NCI-H510A (cell line): ENCODE data around the gene FEM1C.
"Not testable (repeated sequence)": the region's sequence is repeated elsewhere in the genome, so short reads cannot be mapped to it uniquely, and the experiment has no call there.

Experiments used
- DNase-seq: peaks from one replicate; lab custom pipeline; 2025; lab: John Stamatoyannopoulos, UW

FEM1C gene

DNA sequence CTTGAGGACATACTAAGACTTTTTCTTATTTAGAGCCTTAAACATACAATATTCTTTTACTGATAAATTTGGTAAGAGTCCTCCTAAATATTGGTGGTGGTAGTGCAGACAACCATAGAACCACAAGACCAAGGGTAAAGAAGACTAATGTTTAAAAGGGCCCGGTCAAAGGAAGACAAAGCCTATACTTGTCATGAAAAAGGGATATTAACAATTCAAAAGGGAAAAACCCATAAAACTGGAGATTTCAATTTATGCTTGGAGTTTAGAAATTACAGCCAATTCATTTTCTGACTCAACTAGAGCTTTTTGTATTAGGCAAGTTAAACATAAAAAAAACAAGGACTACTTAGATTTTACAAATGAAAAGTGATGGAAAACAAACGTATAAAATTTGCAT, 24.4 kb downstream of the FEM1C start:
- DNase-seq, result no peak

DNA sequence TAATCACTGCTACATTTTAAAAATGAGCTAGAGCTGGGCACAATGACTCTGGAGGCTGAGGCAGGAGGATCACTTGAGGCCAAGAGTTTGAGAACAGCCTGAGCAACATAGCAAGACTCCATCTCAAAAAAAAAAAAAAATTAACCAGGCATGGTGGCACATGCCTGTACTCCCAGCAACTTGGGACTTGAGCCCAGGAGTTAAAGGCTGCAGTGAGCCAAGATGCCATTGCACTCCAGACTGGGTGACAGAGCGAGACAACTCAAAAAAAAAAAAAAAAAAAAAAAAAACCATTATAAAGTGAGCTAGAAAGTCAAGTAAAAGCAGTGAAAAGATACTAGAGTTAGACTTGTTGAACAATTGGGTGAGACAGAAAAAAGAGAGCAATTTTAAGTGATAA, 28.2 kb downstream of the FEM1C start:
- no peak for DNase-seq

DNA sequence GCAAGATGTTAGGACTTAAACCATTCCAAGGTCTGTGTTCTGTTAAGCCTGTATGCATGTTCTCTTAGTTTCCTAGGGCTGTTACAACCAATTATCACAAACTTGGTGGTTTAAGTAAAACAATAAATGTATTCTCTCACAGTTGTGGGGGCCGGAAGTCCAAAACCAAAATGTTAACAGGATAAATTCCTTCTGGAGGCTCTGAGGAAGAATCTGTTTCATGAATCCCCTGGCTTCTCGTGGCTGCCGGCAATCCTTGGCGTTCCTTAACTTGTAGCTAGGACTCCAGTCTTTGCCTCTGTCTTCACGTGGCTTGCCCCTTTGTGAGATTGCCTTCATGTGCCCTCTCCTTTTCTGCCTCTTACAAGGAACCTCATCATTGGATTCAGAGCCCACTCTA, 30.4 kb downstream of the FEM1C start:
- no peak for DNase-seq

DNA sequence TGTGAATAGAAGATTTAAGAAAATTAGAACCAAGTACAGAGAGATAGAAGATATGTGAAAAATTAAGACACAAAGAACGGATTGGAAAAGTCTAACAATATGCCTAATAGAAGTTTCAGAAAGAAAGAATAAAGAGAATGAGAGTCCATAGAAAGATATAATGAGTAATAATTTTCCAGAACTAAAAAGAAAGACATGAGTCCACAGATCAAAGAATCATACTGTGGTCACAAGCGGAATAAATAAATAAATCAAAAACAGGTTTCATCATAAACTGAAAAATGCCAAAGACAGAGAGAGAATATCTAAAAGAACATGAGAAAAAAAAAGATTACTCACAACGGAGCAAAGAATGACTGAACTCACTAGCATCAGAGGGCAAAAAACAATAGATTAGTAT, 32.9 kb downstream of the FEM1C start:
- DNase-seq, result no peak

DNA sequence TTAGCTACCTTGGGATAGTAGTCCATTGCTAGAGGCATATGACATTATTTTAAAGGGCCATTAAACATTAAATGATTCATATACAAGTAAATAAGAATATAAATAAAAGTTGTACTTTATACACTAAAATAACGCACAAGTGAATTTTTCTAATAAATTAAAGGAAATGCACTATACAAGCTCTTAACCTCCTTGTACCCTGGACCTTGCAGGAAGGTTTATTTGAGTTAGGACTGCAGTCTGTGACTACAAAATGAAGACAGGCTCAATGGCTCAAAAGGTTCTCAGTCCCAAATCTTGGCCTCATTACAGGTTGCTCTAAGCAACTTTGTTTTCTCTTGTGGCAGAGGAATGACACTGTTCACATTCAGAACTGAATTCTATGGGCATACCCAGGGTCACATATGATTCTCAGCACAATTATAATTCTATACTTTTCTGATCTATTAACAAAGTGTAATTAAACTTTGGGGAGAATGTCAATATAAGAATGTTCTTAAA, 34.4 kb downstream of the FEM1C start:
- no peak for DNase-seq

DNA sequence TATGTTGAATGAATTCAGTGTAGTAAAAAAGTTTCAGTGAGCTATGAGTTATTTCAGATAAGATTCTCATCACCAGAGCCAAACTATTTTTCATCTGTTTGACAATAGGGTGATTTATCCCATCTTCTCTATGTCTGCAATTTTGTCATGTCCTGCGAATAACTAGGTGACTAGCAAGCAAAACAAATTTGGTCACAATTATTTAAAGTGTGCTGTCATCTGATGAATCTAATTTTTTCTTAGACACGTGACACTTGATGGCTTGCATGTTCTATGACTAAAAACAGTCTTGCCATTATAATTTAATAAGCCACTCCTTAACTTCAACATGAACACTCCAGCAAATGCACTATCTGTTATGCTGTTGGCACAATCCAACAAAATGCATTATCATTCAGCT, 35.0 kb downstream of the FEM1C start:
- no peak for DNase-seq

DNA sequence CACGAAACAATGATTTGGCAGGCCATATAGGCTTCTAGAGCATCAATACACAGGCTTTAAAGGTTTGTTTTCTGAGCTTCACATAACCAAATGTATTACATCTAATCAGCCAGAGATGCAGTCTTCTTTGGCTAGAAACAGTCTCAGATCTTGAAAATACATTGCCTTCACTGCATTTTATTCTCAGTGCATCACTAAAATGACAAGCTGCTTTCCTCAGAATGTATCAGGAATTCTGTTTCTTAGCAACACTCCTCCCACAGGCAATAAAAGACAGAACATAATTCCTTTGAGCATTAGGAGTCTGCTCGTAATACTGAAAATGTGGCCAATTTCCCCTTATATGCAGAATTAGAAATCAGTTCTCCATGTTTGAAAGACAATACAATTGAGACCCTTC, 36.9 kb downstream of the FEM1C start:
- no peak for DNase-seq

DNA sequence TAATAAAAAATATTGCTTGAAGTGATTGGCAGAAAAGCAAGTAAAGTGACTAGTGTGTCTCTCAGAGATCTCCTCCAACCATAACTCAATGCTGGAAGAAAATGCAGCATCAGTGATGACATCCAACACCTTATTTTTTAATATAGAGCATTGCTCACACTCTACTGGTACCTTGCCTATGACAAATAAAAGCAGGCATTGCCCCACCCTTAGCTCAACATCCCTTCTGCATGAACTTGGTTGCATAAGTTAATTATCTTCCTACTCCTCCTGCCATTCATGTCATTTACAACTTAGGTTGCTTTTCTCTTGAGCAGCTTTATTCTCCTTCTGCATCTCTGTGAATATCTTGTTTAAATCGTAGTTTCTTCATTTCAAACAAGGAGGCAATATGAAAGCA, 41.2 kb downstream of the FEM1C start:
- DNase-seq, result no peak

DNA sequence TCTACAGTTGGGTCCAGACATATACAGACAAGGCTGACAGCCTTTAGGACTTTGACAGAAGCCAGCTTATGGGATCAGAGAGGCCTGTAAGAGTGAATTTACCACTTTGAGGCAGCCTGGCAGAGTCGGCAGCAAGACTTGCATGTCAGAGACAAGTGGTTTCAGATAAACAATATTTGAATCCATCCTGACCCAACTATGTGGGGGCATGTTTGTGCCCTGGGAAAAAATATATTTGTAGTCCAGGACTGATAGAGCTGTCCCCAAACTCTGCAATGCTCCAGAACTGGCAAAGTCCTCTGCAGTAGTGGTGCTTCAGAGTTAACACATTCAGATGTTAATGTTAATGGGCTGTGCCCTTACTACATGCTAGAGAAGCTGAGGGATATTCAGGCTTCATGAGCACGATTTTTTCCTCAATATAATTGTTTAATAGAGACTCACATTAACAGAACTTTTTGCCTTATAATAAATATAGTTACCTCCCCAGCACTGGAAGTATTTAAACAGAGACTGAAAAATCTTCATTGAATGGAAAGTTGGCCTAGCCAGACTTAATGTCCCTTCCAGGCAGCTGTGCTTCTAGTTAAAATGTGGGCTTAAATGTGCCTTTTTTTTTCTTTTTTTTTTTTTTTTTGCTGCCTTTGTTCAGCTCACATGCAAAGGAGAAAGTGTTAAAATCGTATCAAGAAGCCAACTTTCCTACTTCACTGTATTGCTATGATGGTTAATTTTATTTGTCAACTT, 42.9 kb downstream of the FEM1C start:
- no peak for DNase-seq

DNA sequence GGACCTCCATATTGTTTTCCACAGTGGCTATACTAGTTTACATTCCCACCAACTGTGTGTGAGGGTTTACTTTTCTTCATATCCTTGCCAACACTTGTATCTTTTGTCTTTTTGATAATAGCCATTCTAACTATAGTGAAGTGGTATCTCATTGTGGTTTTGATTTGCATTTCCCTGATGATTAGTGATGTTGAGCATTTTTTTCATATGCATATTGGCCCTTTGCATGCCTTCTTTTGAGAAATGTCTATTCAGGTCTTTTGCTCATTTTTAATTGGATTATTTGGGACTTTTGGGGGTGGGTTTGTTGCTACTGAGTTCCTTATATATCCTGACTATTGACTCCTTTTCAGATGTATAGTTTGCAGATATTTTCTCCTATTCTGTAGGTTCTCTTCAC, 44.4 kb downstream of the FEM1C start:
- DNase-seq, result no peak

DNA sequence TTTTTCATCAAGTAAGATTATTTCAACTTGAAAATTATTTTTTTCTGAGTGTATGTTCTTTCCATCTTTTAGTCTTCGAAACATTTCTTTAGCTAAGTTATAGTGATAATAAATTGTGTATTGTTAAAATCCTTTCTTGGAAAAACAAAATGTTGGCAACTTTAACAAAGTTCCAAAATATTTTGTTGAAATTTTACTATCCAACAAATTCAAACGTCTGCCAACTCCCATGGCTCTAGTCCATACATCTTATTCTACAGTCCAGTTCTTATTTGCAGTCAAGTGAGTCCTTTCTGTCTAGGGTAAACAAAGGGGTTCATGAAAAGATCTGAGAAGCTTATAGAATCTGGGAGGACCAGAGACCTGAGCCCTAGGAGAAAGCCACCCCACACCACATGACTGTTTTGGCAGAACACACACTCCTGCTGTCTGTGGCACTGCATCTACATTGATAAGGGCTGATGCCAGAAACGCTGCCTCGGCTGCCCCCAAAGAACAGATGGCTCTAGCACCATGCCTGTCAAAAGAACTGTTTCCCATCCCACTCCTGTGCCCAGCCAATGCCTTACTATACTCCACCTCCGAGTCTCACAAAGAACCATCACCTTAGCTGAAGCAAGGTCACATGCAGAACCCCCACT, 47.5 kb downstream of the FEM1C start:
- DNase-seq, result no peak

DNA sequence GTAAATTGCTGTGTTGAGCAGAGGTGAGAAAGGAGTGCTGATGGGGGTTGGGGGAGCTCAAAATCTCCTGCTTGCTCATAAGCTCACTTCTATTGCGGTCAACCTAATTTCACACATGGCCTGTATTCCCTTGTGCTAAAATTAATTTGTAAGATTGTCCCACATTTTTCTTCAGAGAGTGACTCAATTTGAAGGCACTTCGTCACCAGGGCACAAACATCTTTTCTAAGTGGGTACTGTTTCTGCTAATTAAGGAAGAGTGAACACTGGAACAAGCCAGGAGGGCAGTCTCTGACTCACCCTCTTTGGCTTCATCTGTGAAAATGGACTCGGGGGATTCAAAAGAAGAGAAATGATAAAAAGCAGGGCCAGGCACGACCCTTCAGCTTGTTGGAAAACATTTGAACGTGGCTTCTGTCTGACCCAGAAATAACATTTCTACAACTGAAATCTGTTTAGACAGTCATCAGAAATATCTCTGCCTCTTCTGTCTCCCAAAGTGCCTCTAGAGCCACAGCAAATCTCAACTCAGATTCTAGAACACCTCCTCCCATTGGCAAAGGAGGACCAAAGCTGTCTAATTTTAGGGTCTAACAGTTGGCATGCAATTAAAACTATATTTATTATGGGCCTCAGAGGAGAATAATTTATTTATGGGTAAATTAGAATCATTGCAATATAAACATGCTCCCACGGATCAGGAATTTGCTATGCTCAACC, 49.8 kb downstream of the FEM1C start:
- DNase-seq, result no peak

DNA sequence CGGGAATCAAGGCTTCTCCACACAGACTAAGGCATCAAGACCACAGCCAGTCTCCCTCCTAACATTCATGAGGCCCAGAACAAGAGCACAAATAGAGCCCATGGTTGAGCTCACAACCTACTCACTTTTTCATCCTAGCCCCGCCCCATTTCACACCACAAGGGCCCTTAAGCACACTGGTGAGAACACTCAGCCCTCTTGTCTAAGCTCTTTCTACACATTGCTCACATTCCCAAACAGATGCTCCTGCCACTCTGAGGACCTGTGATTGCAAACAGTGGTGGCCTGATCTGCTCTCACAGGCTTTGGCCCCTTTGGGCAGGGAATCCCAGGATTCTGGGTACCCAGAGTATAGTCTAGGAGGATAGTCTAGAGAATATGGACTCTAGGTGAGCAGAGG, 54.0 kb downstream of the FEM1C start:
- DNase-seq, result peak; percentile 9

DNA sequence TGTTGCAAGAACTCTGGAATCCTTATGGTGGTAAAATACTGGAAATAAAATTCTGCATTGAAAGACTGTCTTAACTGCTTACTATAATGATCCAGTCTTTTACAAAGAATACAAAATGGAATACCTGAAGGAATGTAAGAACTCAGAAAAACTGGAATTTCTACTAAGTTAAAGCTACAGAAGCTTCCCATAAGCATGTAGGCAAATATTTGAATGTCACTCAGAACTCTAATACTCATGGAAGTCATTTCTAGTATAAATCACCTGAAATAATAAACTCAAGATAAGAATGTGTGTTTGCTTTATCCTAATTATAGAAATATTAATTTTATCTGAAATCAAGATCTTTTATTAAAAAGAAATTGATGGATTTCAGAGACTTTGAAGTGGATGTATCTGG, 54.8 kb downstream of the FEM1C start:
- DNase-seq, result no peak

DNA sequence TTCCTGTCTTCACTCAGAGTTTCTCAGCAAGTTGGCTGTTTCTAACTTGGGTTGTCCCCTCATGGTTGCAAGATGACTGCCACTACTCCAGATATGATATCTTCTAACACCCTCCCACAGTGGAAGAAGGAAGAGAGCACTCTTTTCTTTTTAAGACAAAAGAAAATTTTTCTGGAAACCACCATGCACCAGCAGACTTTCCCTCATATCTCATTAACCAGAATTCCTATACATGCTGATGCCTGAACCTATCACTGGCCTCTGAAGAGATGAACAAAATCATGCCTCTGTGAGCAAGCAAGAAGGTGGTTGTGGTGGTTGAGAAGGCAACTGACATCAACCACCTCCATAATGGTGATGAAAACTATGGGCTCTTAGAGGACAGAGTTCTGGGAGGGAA, 56.8 kb downstream of the FEM1C start:
- no peak for DNase-seq

DNA sequence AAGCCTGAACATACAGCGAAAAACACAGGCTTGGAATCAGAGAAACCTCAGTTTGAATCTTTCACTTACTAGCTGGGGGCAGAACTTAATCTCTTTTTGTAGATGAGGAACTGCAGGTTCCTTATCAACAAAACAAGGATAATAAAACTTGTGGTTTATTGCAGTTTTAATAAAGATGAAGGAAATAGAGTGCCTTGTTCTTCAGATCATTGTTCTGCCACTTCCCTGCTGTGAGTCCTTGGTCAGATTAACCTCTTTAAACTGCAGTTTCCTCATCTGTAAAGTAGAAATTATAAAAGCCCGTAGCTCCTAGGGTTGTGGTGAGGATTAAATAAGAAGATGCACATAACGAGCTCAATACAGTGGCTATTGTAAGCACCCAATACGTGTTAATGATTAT, 57.4 kb downstream of the FEM1C start:
- DNase-seq, result no peak

DNA sequence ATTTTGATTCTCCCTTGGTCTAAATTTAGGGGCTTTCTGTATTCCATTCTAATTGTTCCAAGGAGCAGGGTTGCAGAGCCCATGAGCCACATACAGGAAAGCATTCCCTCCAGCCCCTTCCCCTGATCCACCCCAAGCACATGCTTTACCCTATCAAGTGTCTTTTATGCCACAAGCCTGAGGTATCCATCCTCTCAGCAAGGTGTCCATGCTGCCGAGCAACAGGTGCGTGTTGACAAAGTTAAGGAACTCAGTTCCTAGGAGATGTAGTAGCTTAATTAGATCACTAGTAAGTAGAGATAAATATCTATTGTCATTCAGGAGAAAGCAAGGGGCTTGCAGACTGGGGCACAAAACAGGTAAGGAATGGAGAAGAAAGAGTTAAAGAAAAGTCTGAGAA, 57.8 kb downstream of the FEM1C start:
- no peak for DNase-seq

DNA sequence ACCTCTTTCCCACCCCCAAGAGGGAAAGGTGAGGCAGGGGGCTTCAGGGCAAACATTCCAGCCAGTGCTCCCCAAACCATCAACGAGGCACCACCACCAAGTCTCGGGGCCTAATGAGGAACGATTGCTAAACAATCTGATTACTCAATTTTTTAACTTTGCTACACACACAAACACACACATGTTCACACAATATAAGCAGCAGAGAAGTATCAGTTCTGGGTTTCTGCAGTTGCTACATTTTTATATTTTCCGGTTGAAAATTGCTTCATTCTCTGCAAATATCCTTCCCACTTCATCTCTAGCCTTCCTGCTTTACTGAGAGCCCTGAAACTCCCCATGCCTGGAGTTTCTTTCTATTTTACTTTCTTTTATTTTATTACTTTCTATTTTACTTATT, 60.2 kb downstream of the FEM1C start:
- no peak for DNase-seq

DNA sequence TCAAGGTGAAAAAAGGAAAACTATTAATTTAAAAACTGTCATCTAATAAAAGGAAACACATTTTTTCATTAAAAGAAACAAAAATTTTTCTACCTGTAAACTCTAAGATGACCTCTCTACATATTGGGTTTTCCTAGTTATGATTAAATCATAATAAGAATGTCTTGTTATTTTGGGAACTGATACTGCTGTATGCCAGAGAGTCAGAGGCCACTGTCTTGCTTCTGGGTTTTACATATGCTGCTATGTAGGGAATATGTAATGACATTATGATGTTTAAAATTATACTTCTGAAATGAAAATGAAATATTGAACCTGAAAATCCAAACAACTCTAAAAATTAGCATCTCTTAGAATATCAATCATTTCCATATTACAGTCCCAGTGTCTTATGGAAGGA, 63.7 kb downstream of the FEM1C start:
- DNase-seq, result no peak

DNA sequence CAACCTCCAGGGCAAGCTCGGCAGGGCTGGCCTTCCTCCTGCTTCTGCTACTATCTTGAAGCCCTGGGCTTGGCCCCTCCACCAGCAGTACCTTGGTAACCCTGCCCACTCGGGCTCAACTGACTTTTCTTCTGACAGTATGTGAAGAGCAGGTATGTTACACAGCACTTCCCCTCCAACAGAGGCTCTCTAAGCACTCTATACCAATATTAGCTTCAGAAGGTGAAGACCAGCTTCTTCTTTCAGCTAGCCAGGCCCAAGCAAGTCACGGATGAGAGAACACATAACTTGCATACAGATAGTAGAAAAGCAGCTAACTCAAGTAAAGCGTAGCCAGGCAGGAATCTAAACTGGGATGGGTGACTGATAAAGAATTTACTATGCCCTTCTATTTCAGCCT, 64.3 kb downstream of the FEM1C start:
- no peak for DNase-seq

DNA sequence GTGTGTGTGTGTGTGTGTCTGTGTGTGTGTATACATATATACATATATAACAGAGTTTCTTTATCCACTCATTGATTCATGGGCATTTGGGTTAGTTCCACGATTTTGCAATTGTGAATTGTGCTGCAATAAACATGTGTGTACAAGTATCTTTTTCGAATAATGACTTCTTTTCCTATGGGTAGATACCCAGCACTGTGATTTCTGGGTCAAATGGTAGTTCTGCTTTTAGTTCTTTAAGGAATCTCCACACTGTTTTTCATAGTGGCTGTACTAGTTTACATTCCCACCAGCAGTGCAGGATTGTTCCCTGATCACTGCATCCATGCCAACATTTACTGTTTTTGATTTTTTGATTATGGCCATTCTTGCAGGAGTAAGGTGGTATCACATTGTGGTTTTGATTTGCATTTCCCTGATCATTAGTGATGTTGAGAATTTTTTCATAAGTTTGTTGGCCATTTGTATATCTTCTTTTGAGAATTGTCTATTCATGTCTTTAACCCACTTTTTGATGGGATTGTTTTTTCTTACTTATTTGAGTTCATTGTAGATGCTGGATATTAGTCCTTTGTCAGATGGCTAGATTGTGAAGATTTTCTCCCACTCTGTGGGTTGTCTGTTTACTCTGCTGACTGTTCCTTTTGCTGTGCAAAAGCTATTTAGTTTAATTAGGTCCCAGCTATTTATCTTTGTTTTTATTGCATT, 65.3 kb downstream of the FEM1C start:
- DNase-seq, result not testable (repeated sequence)

DNA sequence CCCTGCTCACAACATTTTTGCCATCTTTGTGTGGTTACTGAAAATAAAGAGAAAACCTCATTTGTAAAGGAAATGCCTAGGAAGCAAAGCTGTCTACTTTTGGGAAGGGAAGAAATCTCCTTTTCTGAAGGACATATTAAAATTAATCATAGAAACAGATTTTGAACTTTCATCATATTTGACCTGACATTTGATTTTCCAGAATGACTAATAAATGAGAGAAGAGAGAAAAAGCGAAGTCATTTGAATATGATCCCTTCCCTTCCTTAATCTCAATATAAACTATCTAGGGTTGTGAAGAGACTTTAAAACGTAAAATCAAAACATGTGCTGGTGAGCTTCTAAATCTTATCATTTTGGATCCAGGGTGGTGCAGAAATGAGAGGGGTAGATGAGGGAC, 66.3 kb downstream of the FEM1C start:
- DNase-seq, result no peak

DNA sequence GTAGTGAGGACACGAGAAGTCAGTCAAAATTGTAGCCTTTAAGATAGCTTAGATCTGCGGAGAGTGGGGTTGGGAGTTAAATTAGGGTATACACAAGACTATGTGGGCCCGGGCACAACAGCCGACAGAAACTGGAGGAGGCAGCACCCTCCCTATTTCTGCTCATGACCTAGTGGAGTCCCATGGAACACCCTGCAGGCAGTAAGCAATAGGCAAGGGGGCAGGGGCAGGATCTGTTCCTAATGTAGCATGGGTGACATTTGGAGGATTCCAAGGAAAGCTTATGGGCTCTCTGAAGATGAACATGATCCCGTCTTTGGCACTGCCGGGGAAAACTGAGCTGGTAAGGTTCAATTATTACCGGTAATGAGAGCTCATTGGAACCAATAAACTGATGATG, 67.0 kb downstream of the FEM1C start:
- no peak for DNase-seq
